ENCODE data around the gene PTPN6.

DNA sequence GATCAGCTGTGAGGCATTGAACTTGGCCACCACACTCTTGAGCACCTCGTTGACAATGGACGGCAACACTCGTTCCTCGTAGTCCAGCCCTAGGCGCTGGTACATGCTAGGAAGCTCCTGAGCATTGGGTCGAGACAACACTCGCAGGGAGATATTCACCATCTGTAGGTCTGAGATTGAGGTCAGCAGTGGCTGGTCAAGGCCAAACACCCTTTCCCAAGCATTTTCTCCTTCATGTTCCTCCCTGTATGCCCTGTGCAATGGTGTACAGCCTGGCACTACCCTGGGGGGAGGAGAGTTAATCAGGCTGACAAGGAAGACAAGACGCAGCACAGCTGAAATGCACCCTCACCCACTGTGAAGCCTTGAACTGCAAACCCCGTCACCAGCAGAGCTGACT is 17.3 kb downstream of the PTPN6 start:
- TF ChIP-seq, protein P1, sequence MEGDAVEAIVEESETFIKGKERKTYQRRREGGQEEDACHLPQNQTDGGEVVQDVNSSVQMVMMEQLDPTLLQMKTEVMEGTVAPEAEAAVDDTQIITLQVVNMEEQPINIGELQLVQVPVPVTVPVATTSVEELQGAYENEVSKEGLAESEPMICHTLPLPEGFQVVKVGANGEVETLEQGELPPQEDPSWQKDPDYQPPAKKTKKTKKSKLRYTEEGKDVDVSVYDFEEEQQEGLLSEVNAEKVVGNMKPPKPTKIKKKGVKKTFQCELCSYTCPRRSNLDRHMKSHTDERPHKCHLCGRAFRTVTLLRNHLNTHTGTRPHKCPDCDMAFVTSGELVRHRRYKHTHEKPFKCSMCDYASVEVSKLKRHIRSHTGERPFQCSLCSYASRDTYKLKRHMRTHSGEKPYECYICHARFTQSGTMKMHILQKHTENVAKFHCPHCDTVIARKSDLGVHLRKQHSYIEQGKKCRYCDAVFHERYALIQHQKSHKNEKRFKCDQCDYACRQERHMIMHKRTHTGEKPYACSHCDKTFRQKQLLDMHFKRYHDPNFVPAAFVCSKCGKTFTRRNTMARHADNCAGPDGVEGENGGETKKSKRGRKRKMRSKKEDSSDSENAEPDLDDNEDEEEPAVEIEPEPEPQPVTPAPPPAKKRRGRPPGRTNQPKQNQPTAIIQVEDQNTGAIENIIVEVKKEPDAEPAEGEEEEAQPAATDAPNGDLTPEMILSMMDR (conservative IDR thresholded peaks at IDR 0.05; ENCODE audit: low read length): no peak
- no peak for TF ChIP-seq EZH2phosphoT487 (IDR thresholded peaks at IDR 0.05; ENCODE audit: borderline replicate concordance)

Measured in Loucy (cell line).